Limb (tissue), 2 donors: ENCODE data around the gene FRAS1.

ENCODE experiments used
- DNase-seq, 2 donors: peaks; one replicate each; pipeline ENCODE4 v3.0.0-alpha.2; 2016; ENCODE audit errors: extremely low spot score in 2 of 2

FRAS1 gene

DNA sequence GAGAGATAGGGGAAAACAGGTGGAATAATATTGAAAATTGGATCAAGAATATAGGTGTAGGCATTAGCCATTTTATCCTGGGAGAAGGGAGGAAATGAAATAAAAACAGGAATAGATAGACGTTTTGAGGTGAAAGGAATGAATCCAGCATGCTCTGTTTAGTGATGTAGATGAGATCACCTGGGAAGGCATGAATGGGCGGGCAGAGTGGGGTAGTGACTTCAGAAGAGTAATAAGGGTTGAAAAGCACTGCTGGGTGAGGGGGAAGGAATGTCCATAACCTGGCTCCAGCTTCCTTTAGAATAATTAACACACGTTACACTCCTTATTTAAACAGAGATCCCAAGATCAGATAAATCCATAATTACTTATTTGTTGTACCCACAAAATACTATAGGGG lies 303.3 kb downstream of the FRAS1 start:
- no peak for DNase-seq

- DNase-seq: no peak
These were observed 304.5 kb downstream of the FRAS1 start for GRCh38 chr4:78361621-78362120.

- no peak for DNase-seq
These were observed 305.2 kb downstream of the FRAS1 start for GRCh38 chr4:78362310-78362709.

GRCh38 chr4:78363031-78363570 lies 306.0 kb downstream of the FRAS1 start:
- DNase-seq: no peak

DNA sequence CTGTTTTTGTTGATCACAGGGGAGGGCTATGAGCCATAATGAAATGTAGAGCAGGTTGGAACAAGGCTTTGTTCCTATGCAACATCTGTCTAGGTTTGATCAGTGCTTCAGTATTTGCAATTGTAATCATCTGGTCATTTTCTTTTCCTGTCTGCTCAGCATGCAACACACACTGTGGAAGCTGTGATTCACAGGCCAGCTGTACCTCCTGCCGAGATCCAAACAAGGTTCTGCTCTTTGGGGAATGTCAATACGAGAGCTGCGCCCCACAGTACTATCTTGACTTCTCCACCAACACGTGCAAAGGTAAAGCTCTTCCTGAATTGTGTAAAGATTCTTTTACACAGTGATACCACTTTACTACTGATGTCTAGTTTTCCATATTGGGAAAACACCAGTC lies 312.6 kb downstream of the FRAS1 start:
- DNase-seq: peak in 1 of 2 donors; percentile 2

GRCh38 chr4:78370631-78371372 lies 313.7 kb downstream of the FRAS1 start:
- DNase-seq: no peak

DNA sequence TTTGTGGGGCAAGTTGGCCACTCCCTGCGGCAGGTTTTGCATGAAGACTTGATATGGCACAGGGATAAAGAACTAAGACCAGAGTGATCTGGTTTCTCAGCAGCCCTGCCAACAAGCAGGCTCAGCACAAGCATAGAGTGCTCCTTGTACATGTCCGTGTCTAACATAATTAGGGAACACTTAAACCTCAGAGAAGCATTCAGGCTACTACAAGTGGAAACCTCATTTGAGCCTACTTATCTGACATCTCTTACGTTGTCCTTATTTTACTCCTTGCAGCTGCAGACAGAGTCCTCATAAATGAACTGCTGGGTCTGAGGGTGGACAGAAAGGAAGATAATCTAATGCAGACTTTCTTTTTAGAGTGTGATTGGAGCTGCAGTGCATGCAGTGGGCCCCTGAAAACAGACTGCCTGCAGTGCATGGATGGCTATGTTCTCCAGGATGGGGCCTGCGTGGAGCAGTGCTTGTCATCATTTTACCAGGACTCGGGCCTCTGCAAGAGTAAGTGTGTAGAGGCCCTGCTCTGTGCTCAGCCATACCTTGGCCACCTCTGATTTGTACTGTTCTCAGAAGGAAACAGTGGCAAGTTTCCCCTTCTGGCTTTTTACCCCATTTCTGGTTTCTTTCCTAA lies 315.3 kb downstream of the FRAS1 start:
- DNase-seq: peak in 1 of 2 donors; percentile 2

DNA sequence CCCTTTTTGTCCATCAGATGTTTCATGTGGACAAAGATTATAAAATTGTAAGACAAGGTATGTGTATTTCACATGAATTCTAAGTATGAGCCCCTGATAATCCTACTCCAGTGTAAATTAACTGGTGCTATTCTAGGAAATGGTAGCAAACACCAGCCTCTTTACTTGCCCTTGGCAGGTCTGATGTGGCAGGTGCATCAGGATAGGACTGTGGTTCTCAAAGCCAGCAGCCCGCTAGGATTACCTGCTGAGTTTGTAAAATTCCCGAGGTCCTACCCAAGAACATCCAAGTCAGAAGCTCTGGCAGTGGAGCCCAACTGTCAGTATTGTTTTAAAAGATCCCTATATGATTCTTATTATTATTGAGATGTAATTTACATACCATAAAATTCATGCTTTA lies 320.4 kb downstream of the FRAS1 start:
- no peak for DNase-seq

DNA sequence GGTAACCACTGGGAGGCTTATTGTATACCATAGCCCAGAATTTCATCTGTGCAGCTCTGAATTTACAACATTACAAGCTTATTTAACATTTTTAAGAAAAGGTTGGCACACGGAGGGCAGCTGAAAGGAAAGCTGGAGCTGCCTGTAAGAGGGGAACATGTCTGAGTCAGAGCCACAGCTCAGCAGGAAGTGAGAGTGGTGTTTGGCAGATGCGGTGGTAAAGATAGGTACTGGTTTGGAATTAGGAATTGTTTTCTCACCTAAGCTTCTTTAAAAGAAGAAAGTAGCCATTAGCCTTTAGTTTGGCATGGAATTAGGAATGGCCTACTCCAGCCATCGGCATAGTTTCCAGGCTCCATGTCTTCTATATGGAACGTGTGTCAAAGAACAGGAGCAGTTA lies 321.9 kb downstream of the FRAS1 start:
- no peak for DNase-seq

DNA sequence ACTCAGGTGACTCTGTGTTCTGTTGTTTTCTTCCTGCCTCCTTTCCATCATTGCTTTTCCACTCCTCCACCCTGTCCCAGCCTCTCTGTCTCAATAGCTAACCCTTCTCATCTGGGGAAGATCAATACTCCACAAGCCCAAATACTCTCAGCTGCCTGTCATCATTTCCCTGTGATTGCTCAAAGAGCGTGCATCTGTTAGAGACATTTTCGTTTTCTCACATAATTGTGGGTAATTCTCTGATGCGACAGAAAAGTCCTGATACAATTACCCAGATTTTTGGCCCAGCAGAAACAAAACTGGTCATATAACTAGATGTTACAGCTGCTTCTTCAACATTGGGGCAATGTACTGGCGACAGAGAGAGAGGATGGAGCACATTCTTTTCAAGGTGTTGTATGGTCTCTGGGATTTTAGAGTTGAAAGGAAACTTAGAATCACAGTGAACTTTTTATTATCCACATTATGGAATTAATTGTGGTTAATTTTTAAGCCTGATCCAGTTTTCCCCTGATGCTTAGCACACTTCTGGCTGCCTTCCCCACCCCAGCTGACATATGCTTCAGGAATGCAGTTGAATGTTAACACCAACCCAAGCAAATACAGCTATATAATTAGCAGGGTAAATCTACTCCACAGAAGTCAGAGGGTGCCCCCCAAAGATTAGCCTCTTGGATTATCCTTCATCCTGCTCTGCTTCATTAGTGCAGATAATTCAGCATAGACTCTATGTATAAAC lies 323.0 kb downstream of the FRAS1 start:
- no peak for DNase-seq

DNA sequence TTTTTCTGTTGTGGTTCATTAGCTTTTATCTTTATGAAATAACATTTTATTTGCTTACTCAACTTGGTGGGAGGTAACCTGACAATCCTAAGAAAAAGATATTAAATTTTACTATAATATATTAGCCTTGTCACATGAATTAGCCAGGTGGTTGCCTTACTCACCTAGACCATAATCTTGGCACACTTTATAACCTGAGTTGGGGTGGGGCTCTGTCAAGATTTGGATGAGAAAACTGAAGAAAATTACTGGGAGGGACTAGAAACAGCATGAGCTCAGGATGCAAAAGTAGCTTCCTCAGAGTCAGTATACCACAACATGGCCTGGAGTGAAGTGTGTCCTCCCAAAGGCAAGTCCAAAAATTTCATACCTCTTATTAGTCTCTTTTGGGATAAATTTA lies 329.6 kb downstream of the FRAS1 start:
- DNase-seq: no peak

- no peak for DNase-seq
These were observed 338.5 kb downstream of the FRAS1 start for GRCh38 chr4:78395642-78396041.

GRCh38 chr4:78396613-78397291 lies 339.6 kb downstream of the FRAS1 start:
- no peak for DNase-seq

DNA sequence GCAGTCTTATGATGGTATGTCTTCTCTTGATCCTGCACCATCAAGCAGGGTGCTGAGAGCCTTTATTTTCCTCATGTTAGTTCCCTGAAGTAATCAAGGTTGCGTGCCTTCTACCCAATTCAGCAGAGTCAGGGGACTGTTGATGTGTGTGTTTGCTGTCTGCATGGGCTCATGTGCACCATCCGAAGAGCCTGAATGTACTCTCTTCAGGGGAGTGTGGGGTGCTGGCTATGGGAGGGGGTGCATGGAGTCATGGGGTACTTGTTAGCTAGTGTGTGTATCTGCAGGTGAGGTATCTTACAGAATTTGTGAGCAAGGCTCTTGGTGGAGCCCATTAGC lies 340.1 kb downstream of the FRAS1 start:
- DNase-seq: no peak

GRCh38 chr4:78409612-78410202 lies 352.6 kb downstream of the FRAS1 start:
- no peak for DNase-seq

DNA sequence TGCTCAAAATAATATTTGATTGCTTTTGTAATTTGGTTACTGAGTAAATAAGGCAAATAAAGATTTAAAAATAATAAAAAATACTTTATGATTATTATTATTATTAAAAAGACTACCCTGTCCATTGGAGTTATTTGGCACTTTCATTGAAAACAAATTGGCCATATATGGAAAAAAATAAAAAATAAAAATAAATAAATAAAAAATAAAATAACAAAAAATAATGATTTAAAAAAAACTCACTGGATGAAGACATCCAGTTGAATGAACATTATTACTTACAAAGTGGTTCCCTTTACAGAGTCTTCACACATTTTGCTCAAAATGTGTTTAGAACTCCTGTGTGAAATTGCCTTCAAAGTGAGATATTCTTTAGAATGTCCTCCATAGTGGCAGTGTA lies 353.1 kb downstream of the FRAS1 start:
- no peak for DNase-seq

GRCh38 chr4:78410676-78411075 lies 353.6 kb downstream of the FRAS1 start:
- DNase-seq: no peak

GRCh38 chr4:78414116-78414515 lies 357.0 kb downstream of the FRAS1 start:
- peak in 1 of 2 donors; percentile 43 for DNase-seq

- no peak for DNase-seq
These were observed 360.5 kb downstream of the FRAS1 start for GRCh38 chr4:78417603-78418002.

DNA sequence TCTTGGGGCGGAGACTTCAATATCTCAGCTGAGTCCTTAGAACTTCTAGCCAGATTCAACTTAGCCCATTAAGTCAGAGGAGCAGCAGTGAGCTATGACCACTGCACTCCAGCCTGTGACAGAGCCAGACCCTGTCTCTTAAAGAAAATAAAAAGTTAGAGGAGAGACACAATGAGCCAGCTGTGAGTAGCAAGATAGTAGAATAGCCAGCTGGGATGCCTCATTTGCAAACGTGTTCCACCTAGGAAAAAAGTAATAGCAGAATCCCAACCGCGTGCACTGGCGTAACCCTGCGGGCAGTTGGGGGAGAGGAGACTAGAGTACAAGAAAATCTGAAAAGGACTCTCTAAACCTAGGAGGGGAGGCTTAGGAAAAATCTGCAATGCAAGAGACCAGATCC lies 361.3 kb downstream of the FRAS1 start:
- no peak for DNase-seq

DNA sequence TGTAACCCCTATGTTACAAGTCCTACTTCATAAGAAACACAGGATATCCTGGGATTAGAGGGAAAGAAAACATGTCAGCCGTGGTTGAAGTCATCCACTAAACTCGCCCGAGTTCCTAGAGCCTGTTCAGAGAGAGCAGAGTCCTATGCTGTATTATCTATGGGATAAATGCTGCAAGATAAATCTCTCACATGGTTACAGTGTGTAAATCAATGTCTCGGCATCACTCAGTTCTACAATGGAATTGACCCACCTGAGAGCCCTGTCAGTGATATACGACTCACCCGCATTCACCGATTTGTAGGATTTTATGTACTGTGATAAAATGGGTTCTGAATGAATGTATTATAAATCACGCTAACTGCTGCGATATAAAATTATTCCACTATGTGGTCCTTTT lies 366.7 kb downstream of the FRAS1 start:
- DNase-seq: no peak
